ENCODE data around the gene RSRC1. TPM values are rescaled to one million over a fixed set of nuclear protein-coding genes. Genes with fewer than 3 reads are reported as not detected.

The RSRC1 gene
- polyA plus RNA-seq, 1 donor (not counting 4 experiments of a cell fraction or from before 2014, with no cell fraction given), result 11.1 TPM

DNA sequence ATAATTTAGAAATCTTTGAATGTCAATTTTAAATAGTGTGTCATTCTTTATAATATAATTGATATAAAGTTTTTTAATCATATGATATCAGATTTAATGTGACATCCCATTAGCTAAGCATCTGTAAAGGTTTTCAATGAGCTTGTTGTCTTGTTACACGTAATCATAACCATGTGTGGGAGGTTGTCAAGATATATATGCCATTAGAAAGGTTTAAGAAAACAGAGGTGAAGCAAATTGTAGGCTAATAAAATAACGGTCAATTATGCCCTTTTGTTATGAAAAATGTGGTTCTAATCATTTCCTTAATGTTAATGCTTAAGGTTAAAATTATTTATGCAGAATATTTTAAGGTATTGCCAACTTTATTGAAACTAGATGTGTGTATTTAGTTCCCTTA is 56.3 kb downstream of the RSRC1 start:
- Histone ChIP-seq H4K20me1 (ENCODE audit: control insufficient read depth, extremely low read depth, insufficient read depth, low read length) (no peaks in the 10 kb centered on the region), H3K79me2 (ENCODE audit: control insufficient read depth, insufficient read depth, low read length) (no peaks in the 10 kb centered on the region), H3K9me1 (ENCODE audit: control insufficient read depth, extremely low read depth, insufficient read depth, low read length) (no peaks in the 10 kb centered on the region), H3K4me1 (ENCODE audit: control insufficient read depth, extremely low read depth, insufficient read depth, low read length) (peaks cover 18% of the 10 kb centered on the region), H3K36me3 (ENCODE audit: control insufficient read depth in 2 of 2, extremely low read depth in 1 of 2, insufficient read depth in 2 of 2, low read length in 2 of 2) (no peaks in the 10 kb centered on the region), H2AFZ (ENCODE audit: control insufficient read depth, low read length) (no peak overlapping the region), H3K27me3 (ENCODE audit: control insufficient read depth, extremely low read depth, insufficient read depth, low read length) (no peaks in the 10 kb centered on the region), H3K4me2 (ENCODE audit: control insufficient read depth, extremely low read depth, insufficient read depth, low read depth, low read length) (no peak overlapping the region), H3K9ac (ENCODE audit: control insufficient read depth, extremely low read depth, insufficient read depth, low read length) (no peak overlapping the region), H3K4me3 (ENCODE audit: control insufficient read depth in 2 of 3, extremely low read depth in 1 of 3, insufficient read depth in 2 of 3, low read depth in 1 of 3, low read length in 3 of 3) (no peak overlapping the region), H3K27ac (ENCODE audit: control insufficient read depth, insufficient read depth, low read length) (no peak overlapping the region), H3K9me3 (ENCODE audit: control insufficient read depth, low read depth, low read length) (no peaks in the 10 kb centered on the region)
- dilution Hi-C loops (cut with MboI; ENCODE audit: extremely low pct_ligation_motif_present, low sequenced_read_pairs), result no loop called here
- FAIRE-seq (no peak), DNase-seq (ENCODE audit: low read depth, low spot score) (no peak)
- TF ChIP-seq EZH2 (IDR thresholded peaks at IDR 0.05; ENCODE audit: low read length) (no peak), CTCF (optimal IDR thresholded peaks at IDR 0.05 in 1 of 3, IDR thresholded peaks at IDR 0.05 in 1 of 3, conservative IDR thresholded peaks at IDR 0.05 in 1 of 3; ENCODE audit: extremely low read depth in 1 of 3, insufficient read depth in 2 of 3, low read length in 3 of 3) (no peak)

- Histone ChIP-seq H3K9ac (ENCODE audit: control insufficient read depth, extremely low read depth, insufficient read depth, low read length) (no peak overlapping the region), H3K4me2 (ENCODE audit: control insufficient read depth, extremely low read depth, insufficient read depth, low read depth, low read length) (peak overlapping the region; percentile 19), H3K9me3 (ENCODE audit: control insufficient read depth, low read depth, low read length) (no peaks in the 10 kb centered on the region), H3K9me1 (ENCODE audit: control insufficient read depth, extremely low read depth, insufficient read depth, low read length) (no peaks in the 10 kb centered on the region), H4K20me1 (ENCODE audit: control insufficient read depth, extremely low read depth, insufficient read depth, low read length) (no peaks in the 10 kb centered on the region), H3K27ac (ENCODE audit: control insufficient read depth, insufficient read depth, low read length) (no peak overlapping the region), H3K4me1 (ENCODE audit: control insufficient read depth, extremely low read depth, insufficient read depth, low read length) (peaks cover 13% of the 10 kb centered on the region), H3K27me3 (ENCODE audit: control insufficient read depth, extremely low read depth, insufficient read depth, low read length) (no peaks in the 10 kb centered on the region), H3K36me3 (ENCODE audit: control insufficient read depth in 2 of 2, extremely low read depth in 1 of 2, insufficient read depth in 2 of 2, low read length in 2 of 2) (no peaks in the 10 kb centered on the region), H3K4me3 (ENCODE audit: control insufficient read depth in 2 of 3, extremely low read depth in 1 of 3, insufficient read depth in 2 of 3, low read depth in 1 of 3, low read length in 3 of 3) (no peak overlapping the region), H2AFZ (ENCODE audit: control insufficient read depth, low read length) (no peak overlapping the region), H3K79me2 (ENCODE audit: control insufficient read depth, insufficient read depth, low read length) (no peaks in the 10 kb centered on the region)
- TF ChIP-seq EZH2 (IDR thresholded peaks at IDR 0.05; ENCODE audit: low read length) (no peak), CTCF (optimal IDR thresholded peaks at IDR 0.05 in 1 of 3, IDR thresholded peaks at IDR 0.05 in 1 of 3, conservative IDR thresholded peaks at IDR 0.05 in 1 of 3; ENCODE audit: extremely low read depth in 1 of 3, insufficient read depth in 2 of 3, low read length in 3 of 3) (no peak)
- dilution Hi-C loops (cut with MboI; ENCODE audit: extremely low pct_ligation_motif_present, low sequenced_read_pairs), result no loop called here
- FAIRE-seq (peak; percentile 88), DNase-seq (ENCODE audit: low read depth, low spot score) (peak; percentile 40)
Measured at GRCh38 chr3:158167737-158168557, 58.1 kb downstream of the RSRC1 start.

Data from keratinocyte (primary cell).